GM12865 (cell line): ENCODE data around the gene ADAM23.

ENCODE experiments used
- DNase-seq: peaks from one replicate; pipeline ENCODE4 v3.0.0; 2010; ENCODE audit warnings: low read depth
- H3K4me3 ChIP-seq: 2 replicates; pipeline ENCODE4 v1.5.1; 2011; ENCODE audit warnings: mild to moderate bottlenecking, low read depth, low read length, control low read depth
- TF ChIP-seq, protein P1 (sequence below): IDR thresholded peaks from 2 replicates; pipeline ENCODE4 v1.5.1; 2011; ENCODE audit warnings: low read length, control low read depth, low read depth, inconsistent platforms; ENCODE audit not compliant: insufficient read depth; ENCODE audit errors: missing control alignments

The ADAM23 gene

DNA sequence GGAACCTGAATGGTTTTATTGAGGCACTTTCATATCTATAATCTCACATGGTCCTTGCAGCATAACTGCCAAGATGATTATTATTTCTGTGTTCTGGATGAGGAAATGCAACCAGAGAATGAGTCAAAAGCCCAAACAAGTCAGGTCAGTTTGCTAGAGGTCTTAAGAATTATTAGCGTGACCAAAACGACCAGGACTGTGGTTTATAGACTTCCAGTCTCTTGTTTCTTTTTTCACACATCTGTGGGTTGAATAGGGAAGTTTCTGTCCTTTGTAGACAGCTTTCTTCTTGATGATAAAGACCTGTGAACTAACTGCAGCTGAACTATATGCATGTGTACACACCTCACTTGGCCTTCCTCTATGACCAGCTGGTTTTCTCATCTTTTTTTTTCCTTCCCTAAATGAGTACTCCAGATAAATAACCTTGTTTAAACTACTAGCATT, 13.9 kb downstream of the ADAM23 start:
- TF ChIP-seq, protein P1, sequence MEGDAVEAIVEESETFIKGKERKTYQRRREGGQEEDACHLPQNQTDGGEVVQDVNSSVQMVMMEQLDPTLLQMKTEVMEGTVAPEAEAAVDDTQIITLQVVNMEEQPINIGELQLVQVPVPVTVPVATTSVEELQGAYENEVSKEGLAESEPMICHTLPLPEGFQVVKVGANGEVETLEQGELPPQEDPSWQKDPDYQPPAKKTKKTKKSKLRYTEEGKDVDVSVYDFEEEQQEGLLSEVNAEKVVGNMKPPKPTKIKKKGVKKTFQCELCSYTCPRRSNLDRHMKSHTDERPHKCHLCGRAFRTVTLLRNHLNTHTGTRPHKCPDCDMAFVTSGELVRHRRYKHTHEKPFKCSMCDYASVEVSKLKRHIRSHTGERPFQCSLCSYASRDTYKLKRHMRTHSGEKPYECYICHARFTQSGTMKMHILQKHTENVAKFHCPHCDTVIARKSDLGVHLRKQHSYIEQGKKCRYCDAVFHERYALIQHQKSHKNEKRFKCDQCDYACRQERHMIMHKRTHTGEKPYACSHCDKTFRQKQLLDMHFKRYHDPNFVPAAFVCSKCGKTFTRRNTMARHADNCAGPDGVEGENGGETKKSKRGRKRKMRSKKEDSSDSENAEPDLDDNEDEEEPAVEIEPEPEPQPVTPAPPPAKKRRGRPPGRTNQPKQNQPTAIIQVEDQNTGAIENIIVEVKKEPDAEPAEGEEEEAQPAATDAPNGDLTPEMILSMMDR: no peak
- no peak overlapping the region for H3K4me3 ChIP-seq
- DNase-seq: peak; percentile 89

DNA sequence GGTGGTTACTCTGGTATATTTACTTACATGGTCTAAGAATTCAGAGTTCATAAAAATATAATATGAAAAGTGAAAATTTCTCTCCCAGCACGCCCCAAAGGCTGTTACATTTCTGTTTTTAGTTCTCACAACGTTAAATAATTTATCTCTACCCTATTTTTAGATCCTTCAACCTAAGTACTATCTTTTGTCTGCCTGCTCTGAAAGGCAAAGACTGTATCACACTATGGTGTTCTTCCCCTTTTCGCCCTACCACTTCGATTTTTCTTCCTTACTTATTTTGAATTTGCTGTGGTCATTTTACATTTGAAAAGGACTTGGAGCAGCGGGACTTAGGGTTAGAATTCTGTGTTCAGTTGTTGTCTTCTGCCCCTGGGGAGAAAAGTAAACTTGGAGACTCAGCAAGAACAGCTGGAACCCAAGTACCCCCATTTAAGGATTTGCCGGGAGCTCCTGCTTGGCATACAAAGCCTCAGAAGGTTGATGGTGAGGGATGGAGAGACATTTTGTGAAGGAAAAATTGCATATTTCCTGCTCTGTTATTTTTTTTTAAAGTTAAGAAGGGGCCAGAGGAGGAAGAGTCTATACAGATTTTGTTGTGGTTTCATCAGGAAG, 19.0 kb downstream of the ADAM23 start:
- H3K4me3 ChIP-seq: no peak overlapping the region
- TF ChIP-seq, protein P1: no peak
- DNase-seq: no peak

DNA sequence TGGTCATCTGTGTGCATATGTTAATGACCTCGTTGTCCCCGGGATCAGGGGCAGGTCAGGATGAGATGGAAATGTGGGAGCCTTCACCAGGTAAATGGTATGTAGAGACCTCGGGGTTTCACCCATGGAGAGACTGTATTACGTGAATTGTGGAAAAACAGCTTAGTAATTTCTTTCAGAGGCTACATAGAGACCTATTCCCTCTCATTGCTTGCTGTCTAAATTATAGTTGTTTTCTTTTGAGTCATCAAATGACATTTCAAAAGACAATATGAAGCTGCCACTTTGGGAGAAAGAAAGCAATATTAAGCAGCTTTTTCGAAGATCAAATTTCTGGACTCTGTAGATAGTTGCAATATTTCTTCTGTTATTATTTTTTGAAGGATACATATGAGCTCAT, 20.4 kb downstream of the ADAM23 start:
- TF ChIP-seq, protein P1: no peak
- DNase-seq: no peak

DNA sequence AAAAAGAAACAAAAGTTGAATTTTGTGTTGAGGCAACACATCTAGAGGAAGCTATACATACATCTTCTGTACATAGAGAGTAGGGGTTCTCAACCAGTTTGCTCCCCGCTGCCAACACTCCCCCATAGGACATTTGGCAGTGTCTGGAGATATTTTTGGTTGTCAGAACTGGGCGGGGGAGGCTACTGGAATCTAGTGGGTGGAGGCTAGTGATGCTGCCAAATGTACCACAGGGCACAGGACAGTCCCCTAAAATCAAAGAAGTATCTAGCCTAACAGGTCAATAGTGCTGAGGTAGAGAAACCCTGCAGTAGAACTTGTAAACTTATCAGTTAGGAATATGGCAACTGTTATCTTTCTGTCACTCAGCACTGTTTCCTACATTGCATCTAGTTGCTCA, 21.3 kb downstream of the ADAM23 start:
- TF ChIP-seq, protein P1: no peak
- no peak overlapping the region for H3K4me3 ChIP-seq
- DNase-seq: no peak

More for the DNA sequence above, 20.4 kb downstream of the ADAM23 start:
- H3K4me3 ChIP-seq: no peak overlapping the region

DNA sequence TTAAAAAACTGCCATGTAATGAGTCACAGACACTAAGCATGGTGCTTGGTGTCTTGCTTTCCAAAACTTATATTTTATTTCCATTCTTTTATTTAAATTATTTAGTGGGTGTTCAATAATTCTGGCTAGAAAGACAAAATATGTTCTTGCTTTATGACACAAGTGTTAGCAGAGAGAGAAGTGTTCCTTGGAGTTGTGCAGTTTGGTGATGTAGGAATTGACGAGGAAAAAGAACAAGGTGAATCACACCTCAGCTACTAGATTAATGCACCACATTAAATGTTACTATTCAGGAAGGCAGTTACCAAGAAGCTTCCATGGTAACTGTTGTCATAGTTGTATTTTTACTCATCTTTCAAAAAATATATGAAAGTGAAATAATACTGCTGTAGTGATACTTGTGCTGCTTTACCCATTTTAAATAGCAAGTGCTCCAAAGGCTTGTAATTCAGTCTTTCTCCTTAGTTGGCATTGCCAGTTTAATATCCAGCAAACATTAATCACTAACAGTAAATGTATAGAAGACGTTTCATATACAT, 28.3 kb downstream of the ADAM23 start:
- DNase-seq: no peak
- H3K4me3 ChIP-seq: no peak overlapping the region
- TF ChIP-seq, protein P1: no peak

DNA sequence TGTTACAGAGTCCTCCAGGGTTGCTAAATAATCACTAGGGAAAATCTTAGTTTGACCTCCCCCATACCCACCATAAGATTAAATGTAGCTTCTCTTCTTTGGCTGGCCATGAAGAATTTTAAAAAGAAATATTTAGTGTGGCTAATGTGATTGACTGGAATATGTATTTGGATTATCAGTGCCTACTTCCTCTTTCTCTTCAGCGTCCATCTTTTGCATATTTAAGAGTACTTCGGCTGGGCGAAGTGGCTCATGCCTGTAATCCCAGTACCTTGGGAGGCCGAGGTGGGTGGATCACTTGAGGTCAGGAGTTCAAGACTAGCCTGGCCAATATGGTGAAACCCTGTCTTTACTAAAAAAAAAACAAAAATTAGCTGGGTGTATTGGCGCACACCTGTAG, 28.8 kb downstream of the ADAM23 start:
- no peak overlapping the region for H3K4me3 ChIP-seq
- no peak for DNase-seq
- TF ChIP-seq, protein P1: no peak

DNA sequence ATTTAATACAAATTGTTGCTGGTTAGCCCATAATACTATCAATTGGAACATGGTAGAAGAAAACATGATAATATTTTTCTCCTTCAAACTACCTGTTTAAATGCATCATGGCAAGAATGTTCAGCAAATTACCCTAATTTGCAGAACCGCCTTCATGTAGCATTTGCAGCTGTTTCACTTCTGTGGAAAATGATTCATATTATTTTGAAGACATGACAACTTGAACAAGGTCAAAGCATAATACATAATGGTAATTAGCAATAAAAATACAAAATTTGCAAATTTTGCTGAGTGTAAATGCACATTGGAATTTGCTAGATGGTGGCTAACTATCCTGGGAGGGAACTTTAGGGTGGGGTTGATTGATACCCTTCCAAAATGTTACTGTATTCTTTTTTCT, 30.8 kb downstream of the ADAM23 start:
- TF ChIP-seq, protein P1: no peak
- DNase-seq: no peak
- no peak overlapping the region for H3K4me3 ChIP-seq
